CD8-positive, alpha-beta memory T cell (primary cell): ENCODE data around the gene PGM3. TPM values are rescaled to one million over a fixed set of nuclear protein-coding genes. Genes with fewer than 3 reads are reported as not detected.

Experiments used
- CTCF ChIA-PET: fragments of 350-600 bp; sonication (Branson Sonifier 250); formaldehyde crosslinking; loops from one replicate; lab custom pipeline; 2021; ENCODE audit warnings: antibody characterized with exemption; lab: Charles Lee
- POLR2A ChIA-PET: fragments of 350-600 bp; sonication (Branson Sonifier 250); formaldehyde crosslinking; loops from one replicate; lab custom pipeline; 2021; ENCODE audit warnings: antibody characterized with exemption; lab: Charles Lee
- DNase-seq, 5 donors: peaks; one replicate each; pipeline versions ENCODE4 v3.0.0 to v3.0.0-alpha.2; 2020 to 2022; ENCODE audit warnings: mixed read lengths in 1 of 5
- H3K27ac ChIP-seq: one replicate; pipeline ENCODE4 v1.7.0; 2013; ENCODE audit warnings: low read depth, mild to moderate bottlenecking, low read length, moderate library complexity
- H3K27me3 ChIP-seq: 2 replicates; pipeline ENCODE4 v1.7.0; 2013; ENCODE audit warnings: low read length, mild to moderate bottlenecking; ENCODE audit not compliant: insufficient read depth, poor library complexity, severe bottlenecking
- H3K36me3 ChIP-seq: 2 replicates; pipeline ENCODE4 v1.7.0; 2013; ENCODE audit warnings: mild to moderate bottlenecking, low read length, moderate library complexity; ENCODE audit not compliant: insufficient read depth
- H3K4me1 ChIP-seq: 2 replicates; pipeline ENCODE4 v1.7.0; 2013; ENCODE audit warnings: mild to moderate bottlenecking, low read length, moderate library complexity; ENCODE audit not compliant: insufficient read depth
- H3K4me3 ChIP-seq: 2 replicates; pipeline ENCODE4 v1.7.0; 2013; ENCODE audit warnings: mild to moderate bottlenecking, low read length
- H3K9me3 ChIP-seq: 2 replicates; pipeline ENCODE4 v1.7.0; 2013; ENCODE audit warnings: mild to moderate bottlenecking, low read length
- H3K27ac Mint-ChIP-seq, 8 donors: one replicate each; pipeline ENCODE4 v1.8.0; 2020 to 2021; ENCODE audit warnings: mixed read lengths in 8 of 8, mild to moderate bottlenecking in 6 of 8, inconsistent platforms in 3 of 8, moderate library complexity in 3 of 8
- H3K27me3 Mint-ChIP-seq, 2 donors: one replicate each; pipeline ENCODE4 v1.8.0; 2020 to 2021; ENCODE audit warnings: mixed read lengths in 2 of 2, mild to moderate bottlenecking in 1 of 2, moderate library complexity in 1 of 2
- H3K36me3 Mint-ChIP-seq, 3 donors: one replicate each; pipeline ENCODE4 v1.8.0; 2020 to 2021; ENCODE audit warnings: mixed read lengths in 3 of 3, inconsistent platforms in 1 of 3, mild to moderate bottlenecking in 1 of 3
- H3K4me1 Mint-ChIP-seq, 3 donors: one replicate each; pipeline ENCODE4 v1.8.0; 2020 to 2021; ENCODE audit warnings: mixed read lengths in 3 of 3, inconsistent platforms in 1 of 3, mild to moderate bottlenecking in 1 of 3
- H3K4me3 Mint-ChIP-seq, 7 donors: one replicate each; pipeline ENCODE4 v1.8.0; 2020 to 2021; ENCODE audit warnings: mixed read lengths in 7 of 7, mild to moderate bottlenecking in 6 of 7, moderate library complexity in 4 of 7, inconsistent platforms in 2 of 7
- H3K9me3 Mint-ChIP-seq, 5 donors: one replicate each; pipeline ENCODE4 v1.8.0; 2020 to 2022; ENCODE audit warnings: mixed read lengths in 5 of 5, mild to moderate bottlenecking in 3 of 5, moderate library complexity in 2 of 5, inconsistent platforms in 1 of 5
- polyA plus RNA-seq: library from polyadenylated mRNA; unstranded; fragments of 300-500 nt; fragmentation: Illumina TruSeq; gene quantifications from one replicate; pipeline ENCODE4 v1.2.3, GENCODE V29; 2021
- total RNA-seq, 2 experiments: library from RNA; stranded (reverse); gene quantifications; one replicate each; pipeline ENCODE4 v1.2.3, GENCODE V29; 2021

Gene PGM3
- total and polyA plus RNA-seq, 3 experiments from 2014 or later, result 10.8 to 19.8 (median 18.7) TPM

GRCh38 chr6:83155794-83156193 is 37.3 kb downstream of the PGM3 start:
- POLR2A ChIA-PET, result no interaction called here
- Histone ChIP-seq H3K36me3 (peaks cover 10% of the 10 kb centered on the region), H3K27ac (no peak overlapping the region), H3K4me1 (no peaks in the 10 kb centered on the region), H3K4me3 (no peak overlapping the region), H3K27me3 (no peaks in the 10 kb centered on the region), H3K9me3 (no peaks in the 10 kb centered on the region)
- CTCF ChIA-PET, result interaction anchor here (1.7 kb wide), 1 partner anchor 89 kb away, joined by 4 read pairs; no protein-coding TSS in a partner anchor
- Mint-ChIP-seq H3K27ac (peak overlapping the region in 2 of 8 donors; percentile 43 to 62), H3K27me3 (no peaks in the 10 kb centered on the region), H3K36me3 (peaks cover 0 to 79% (median 32%) of the 10 kb centered on the region in 3 donors), H3K4me3 (no peak overlapping the region), H3K9me3 (no peaks in the 10 kb centered on the region), H3K4me1 (no peaks in the 10 kb centered on the region)
- no peak for DNase-seq

DNA sequence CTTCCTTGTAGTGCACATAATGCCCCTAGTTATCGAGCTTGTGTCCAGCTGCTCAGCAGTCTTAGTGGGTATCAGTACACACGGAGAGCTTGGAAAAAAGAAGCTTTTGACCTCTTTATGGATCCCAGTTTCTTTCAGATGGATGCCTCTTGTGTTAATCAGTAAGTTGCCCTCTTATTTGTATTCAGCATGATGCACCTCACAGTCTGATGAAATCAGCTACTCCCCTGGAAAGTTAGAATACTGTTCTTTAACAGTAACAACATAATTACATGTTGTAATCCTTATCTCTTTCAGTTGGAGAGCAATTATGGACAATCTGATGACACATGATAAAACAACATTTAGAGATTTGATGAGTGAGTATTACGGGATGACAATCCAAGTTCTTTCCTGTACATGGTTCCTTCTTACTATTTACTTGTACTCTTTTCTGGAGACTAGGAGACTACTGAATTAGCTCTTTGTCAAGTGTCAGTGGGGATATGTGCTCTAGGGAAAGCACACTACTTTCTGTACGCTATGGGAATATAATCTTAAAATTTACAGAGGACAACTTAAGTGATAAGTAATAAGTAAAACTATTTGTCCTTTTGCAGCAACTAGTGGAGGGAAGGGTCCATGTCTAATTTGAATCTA is 39.1 kb downstream of the PGM3 start:
- CTCF ChIA-PET, result interaction anchor here (0.8 kb wide), 1 partner anchor 87 kb away, joined by 3 read pairs; the partner anchor contains the start of gene DOP1A
- H3K4me3 ChIP-seq, result no peak overlapping the region
- no peaks in the 10 kb centered on the region for H3K4me1 ChIP-seq
- no peak for DNase-seq
- Mint-ChIP-seq H3K4me1 (no peaks in the 10 kb centered on the region), H3K9me3 (no peaks in the 10 kb centered on the region), H3K36me3 (peaks cover 0 to 78% (median 25%) of the 10 kb centered on the region in 3 donors), H3K4me3 (no peak overlapping the region), H3K27ac (peak overlapping the region in 1 of 8 donors; percentile 58), H3K27me3 (peaks cover 0 to 1% of the 10 kb centered on the region in 2 donors)
- POLR2A ChIA-PET, result no interaction called here
- no peaks in the 10 kb centered on the region for H3K9me3 ChIP-seq
- peaks cover 10% of the 10 kb centered on the region for H3K36me3 ChIP-seq
- H3K27ac ChIP-seq, result no peak overlapping the region
- no peaks in the 10 kb centered on the region for H3K27me3 ChIP-seq

DNA sequence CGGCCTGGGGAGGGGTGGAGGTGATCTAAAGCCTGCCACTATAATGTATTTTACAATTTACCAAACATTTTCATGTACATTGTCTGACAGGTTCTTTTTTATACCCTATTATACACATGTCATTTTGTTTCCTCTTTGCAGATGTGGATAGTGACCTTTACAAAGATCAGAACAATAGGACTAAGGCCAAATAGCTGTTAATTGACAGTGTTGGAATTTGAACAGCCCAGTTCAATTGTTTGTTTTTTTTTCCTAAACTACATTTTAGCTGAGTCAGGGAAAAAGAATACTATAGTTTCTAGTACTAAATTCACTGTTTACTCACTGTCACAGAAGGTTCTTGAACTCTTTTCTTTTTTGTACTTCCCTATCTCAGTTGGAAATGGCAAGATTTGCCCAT is 40.2 kb downstream of the PGM3 start:
- H3K4me1 Mint-ChIP-seq, result no peaks in the 10 kb centered on the region
- H3K4me3 Mint-ChIP-seq, result no peak overlapping the region
- ChIA-PET POLR2A (no interaction called here), CTCF (no interaction called here)
- H3K27me3 Mint-ChIP-seq, result peaks cover 0 to 1% of the 10 kb centered on the region in 2 donors
- H3K9me3 Mint-ChIP-seq, result no peaks in the 10 kb centered on the region
- Histone ChIP-seq H3K27ac (no peak overlapping the region), H3K4me3 (no peak overlapping the region), H3K27me3 (no peaks in the 10 kb centered on the region), H3K4me1 (no peaks in the 10 kb centered on the region), H3K36me3 (peaks cover 10% of the 10 kb centered on the region), H3K9me3 (no peaks in the 10 kb centered on the region)
- peaks cover 0 to 77% (median 25%) of the 10 kb centered on the region in 3 donors for H3K36me3 Mint-ChIP-seq
- DNase-seq, result no peak
- H3K27ac Mint-ChIP-seq, result no peak overlapping the region

DNA sequence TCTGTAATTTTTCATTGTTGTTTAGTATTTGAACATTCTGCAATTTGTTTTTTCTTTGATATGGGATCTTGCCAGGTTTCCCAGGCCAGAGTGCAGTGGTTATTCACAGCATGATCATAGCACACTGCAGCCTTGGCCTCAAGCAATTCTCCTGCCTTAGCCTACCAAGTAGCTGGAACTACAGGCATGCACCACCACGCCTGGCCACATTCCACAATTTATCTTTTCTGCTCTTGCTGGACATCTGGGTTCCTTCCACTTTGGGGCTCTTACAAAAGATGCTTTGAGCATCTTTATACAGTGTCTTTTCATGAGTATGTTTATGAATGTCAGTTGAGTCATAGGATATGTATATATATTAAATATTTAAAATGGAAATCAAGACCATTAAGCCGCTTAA is 42.0 kb downstream of the PGM3 start:
- ChIA-PET CTCF (no interaction called here), POLR2A (no interaction called here)
- no peak for DNase-seq
- no peaks in the 10 kb centered on the region for H3K4me1 Mint-ChIP-seq
- H3K4me1 ChIP-seq, result no peaks in the 10 kb centered on the region
- H3K27me3 ChIP-seq, result no peaks in the 10 kb centered on the region
- no peaks in the 10 kb centered on the region for H3K9me3 ChIP-seq
- H3K27me3 Mint-ChIP-seq, result peaks cover 0 to 1% of the 10 kb centered on the region in 2 donors
- H3K36me3 Mint-ChIP-seq, result peaks cover 0 to 72% (median 20%) of the 10 kb centered on the region in 3 donors
- H3K9me3 Mint-ChIP-seq, result no peaks in the 10 kb centered on the region
- no peak overlapping the region for H3K4me3 ChIP-seq
- no peak overlapping the region for H3K4me3 Mint-ChIP-seq
- H3K36me3 ChIP-seq, result peaks cover 14% of the 10 kb centered on the region
- H3K27ac Mint-ChIP-seq, result no peak overlapping the region
- no peak overlapping the region for H3K27ac ChIP-seq

GRCh38 chr6:83138758-83139157 is 54.3 kb downstream of the PGM3 start:
- Histone ChIP-seq H3K4me1 (no peaks in the 10 kb centered on the region), H3K36me3 (peaks cover 9% of the 10 kb centered on the region), H3K27me3 (no peaks in the 10 kb centered on the region), H3K9me3 (no peaks in the 10 kb centered on the region), H3K27ac (no peak overlapping the region), H3K4me3 (no peak overlapping the region)
- Mint-ChIP-seq H3K9me3 (no peaks in the 10 kb centered on the region), H3K27me3 (no peaks in the 10 kb centered on the region), H3K36me3 (peaks cover 9 to 77% (median 22%) of the 10 kb centered on the region in 3 donors), H3K4me1 (no peaks in the 10 kb centered on the region), H3K4me3 (no peak overlapping the region), H3K27ac (no peak overlapping the region)
- ChIA-PET POLR2A (no interaction called here), CTCF (interaction anchor here (1.0 kb wide), 1 partner anchor 53 kb away, joined by 3 read pairs; no protein-coding TSS in a partner anchor)
- no peak for DNase-seq

DNA sequence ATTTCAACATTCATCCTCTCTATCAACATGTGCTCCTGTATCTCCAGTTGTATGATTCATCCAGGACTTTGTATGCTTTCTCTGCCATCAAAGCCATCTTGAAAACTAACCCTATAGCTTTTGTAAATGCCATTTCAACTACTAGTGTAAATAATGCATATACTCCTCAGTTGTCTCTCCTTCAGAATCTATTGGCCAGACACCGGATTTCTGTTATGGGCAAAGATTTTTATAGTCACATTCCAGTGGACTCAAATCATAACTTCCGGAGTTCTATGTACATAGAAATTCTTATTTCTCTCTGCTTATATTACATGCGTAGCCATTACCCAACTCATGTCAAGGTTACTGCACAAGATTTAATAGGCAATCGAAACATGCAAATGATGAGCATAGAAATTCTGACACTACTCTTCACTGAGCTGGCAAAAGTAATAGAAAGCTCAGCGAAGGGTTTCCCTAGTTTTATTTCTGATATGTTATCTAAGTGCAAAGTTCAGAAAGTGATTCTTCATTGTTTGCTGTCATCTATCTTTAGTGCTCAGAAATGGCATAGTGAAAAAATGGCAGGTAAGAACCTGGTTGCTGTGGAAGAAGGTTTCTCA is 54.8 kb downstream of the PGM3 start:
- Mint-ChIP-seq H3K36me3 (peaks cover 6 to 71% (median 18%) of the 10 kb centered on the region in 3 donors), H3K4me3 (no peak overlapping the region), H3K27ac (peak overlapping the region in 1 of 8 donors; percentile 17), H3K27me3 (no peaks in the 10 kb centered on the region), H3K9me3 (no peaks in the 10 kb centered on the region), H3K4me1 (no peaks in the 10 kb centered on the region)
- Histone ChIP-seq H3K36me3 (peaks cover 9% of the 10 kb centered on the region), H3K9me3 (no peaks in the 10 kb centered on the region), H3K27ac (no peak overlapping the region), H3K4me3 (no peak overlapping the region), H3K27me3 (no peaks in the 10 kb centered on the region), H3K4me1 (no peaks in the 10 kb centered on the region)
- CTCF ChIA-PET, result interaction anchor here (1.0 kb wide), 1 partner anchor 52 kb away, joined by 3 read pairs; no protein-coding TSS in a partner anchor
- POLR2A ChIA-PET, result no interaction called here
- DNase-seq, result no peak

DNA sequence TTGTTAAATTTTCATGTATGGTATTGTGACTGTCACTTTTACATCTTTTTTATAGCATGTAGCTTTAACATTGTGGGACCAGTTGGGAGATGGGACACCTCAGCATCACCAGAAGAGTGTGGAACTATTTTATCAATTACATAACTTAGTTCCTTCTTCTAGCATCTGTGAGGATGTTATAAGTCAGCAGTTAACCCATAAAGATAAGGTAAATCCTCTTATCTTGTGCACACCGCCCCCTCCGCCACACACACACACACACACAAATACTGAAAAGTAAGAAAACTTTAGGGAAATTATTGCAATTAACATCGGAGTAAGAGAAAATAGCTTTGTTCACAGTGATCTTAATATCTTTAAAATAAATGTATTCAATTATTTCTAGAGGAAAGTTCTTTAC is 60.9 kb downstream of the PGM3 start:
- no peaks in the 10 kb centered on the region for H3K27me3 ChIP-seq
- no peak overlapping the region for H3K4me3 Mint-ChIP-seq
- H3K36me3 ChIP-seq, result peaks cover 13% of the 10 kb centered on the region
- no peaks in the 10 kb centered on the region for H3K4me1 ChIP-seq
- H3K4me1 Mint-ChIP-seq, result no peaks in the 10 kb centered on the region
- no peak for DNase-seq
- ChIA-PET CTCF (no interaction called here), POLR2A (interaction anchor here (0.6 kb wide), 1 partner anchor 82 kb away, joined by 4 read pairs; no protein-coding TSS in a partner anchor)
- H3K36me3 Mint-ChIP-seq, result peaks cover 9 to 74% (median 32%) of the 10 kb centered on the region in 3 donors
- no peak overlapping the region for H3K4me3 ChIP-seq
- no peaks in the 10 kb centered on the region for H3K27me3 Mint-ChIP-seq
- no peak overlapping the region for H3K27ac ChIP-seq
- peak overlapping the region in 1 of 8 donors; percentile 2 for H3K27ac Mint-ChIP-seq
- H3K9me3 Mint-ChIP-seq, result no peaks in the 10 kb centered on the region
- H3K9me3 ChIP-seq, result no peaks in the 10 kb centered on the region

DNA sequence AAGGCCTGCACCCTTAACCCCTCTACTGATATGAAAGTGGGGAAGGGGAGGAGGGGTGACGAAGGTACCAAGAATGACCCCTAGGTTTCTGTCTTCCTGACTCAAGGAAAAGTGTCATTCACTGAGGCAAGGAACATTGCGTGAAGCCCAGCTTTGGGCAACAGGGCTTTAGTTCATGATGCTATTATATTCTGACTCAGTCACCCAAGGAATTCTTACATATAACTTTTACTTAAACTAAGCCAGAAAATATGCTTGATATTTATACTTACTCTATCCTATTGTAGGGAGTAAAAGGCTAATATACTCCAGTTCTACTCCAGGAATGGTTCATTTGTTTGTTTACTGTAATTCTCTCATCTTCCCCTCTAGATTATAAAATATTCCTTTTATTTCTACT is 65.1 kb downstream of the PGM3 start:
- H3K27ac ChIP-seq, result no peak overlapping the region
- no peak overlapping the region for H3K4me3 ChIP-seq
- no peaks in the 10 kb centered on the region for H3K27me3 Mint-ChIP-seq
- no peaks in the 10 kb centered on the region for H3K4me1 ChIP-seq
- H3K4me3 Mint-ChIP-seq, result no peak overlapping the region
- no peaks in the 10 kb centered on the region for H3K9me3 Mint-ChIP-seq
- no peaks in the 10 kb centered on the region for H3K27me3 ChIP-seq
- no peaks in the 10 kb centered on the region for H3K9me3 ChIP-seq
- ChIA-PET CTCF (no interaction called here), POLR2A (no interaction called here)
- H3K4me1 Mint-ChIP-seq, result no peaks in the 10 kb centered on the region
- no peak for DNase-seq
- peaks cover 14 to 84% (median 33%) of the 10 kb centered on the region in 3 donors for H3K36me3 Mint-ChIP-seq
- H3K36me3 ChIP-seq, result peaks cover 18% of the 10 kb centered on the region
- H3K27ac Mint-ChIP-seq, result no peak overlapping the region
